GM19099 (cell line): Measurements from ENCODE around the gene DYDC1.

Experiments used
- POLR2A ChIP-seq: IDR thresholded peaks from 3 replicates; pipeline ENCODE4 v1.6.1; 2011; ENCODE audit warnings: low read depth; ENCODE audit not compliant: insufficient read length; ENCODE audit errors: extremely low read depth

The DYDC1 gene

DNA sequence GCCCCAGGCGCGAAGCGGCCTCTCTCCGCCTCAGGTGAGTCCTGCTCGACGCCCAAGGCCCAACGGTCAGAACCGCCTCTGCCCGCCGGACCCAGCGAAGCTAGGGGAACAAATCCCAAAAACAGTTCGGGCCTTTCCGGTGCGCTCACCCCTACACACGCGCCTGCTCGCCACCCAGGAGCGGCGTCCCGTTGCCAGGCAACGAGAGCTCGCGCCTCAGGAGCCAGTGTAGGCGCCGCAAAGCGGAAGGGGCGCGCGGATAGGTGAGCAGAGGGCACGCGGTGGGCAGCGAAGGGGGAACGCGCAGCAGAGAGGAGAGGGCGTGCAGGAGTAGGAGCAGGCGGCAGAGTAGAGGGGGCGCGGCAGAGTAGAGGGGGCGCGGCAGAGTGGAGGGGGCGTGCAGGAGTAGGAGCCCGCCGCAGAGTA lies at the start of gene DYDC1, which contains the start of gene DYDC2:
TSS of gene DYDC1 (minus strand) at position 193 of the 426 bp plus-strand sequence. CDS start 4,154 bp downstream, outside the sequence.
TSS of gene DYDC2 (plus strand) at position 219 of the 426 bp plus-strand sequence. CDS start 5,663 bp downstream, outside the sequence.
- no peak for TF ChIP-seq POLR2A

DNA sequence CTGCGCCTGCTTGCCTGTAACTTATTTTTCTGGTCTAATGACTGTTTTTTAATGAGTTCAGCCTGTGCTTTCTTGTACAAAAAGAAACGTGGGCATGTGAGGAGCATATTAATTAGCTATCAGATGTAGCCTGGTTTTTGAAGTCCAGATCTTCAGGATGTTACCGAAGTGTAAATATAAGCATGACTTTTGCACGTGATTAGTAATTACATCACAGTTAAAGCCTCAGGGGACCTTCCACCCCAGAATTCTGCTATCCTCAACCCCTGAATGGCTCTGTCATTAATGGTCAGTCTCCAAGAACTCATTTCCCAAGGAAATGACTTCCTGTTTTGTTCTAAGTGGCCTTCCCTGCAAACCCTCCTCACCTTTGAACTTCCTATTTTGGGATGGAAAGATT lies 49.6 kb upstream of the DYDC1 start:
- no peak for TF ChIP-seq POLR2A

DNA sequence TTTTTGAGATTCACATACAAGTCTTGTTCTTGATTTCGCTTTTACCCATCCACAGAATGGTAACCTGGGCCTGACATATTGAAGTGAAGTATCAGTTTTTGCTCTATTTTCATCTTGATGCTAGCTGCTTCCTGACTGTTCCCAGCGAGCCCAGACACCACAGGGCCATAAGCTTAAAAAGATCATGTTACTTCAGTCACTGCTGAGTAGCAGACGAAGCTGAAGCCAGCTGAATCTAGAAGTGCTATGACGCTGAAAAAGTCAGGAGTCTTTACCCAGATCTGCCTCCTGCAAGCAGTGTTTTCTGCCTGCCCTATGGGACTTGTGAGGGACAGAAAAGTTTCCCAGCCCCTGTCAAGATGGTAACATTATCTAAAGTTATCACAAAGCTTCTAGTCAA lies 49.1 kb upstream of the DYDC1 start:
- no peak for TF ChIP-seq POLR2A

DNA sequence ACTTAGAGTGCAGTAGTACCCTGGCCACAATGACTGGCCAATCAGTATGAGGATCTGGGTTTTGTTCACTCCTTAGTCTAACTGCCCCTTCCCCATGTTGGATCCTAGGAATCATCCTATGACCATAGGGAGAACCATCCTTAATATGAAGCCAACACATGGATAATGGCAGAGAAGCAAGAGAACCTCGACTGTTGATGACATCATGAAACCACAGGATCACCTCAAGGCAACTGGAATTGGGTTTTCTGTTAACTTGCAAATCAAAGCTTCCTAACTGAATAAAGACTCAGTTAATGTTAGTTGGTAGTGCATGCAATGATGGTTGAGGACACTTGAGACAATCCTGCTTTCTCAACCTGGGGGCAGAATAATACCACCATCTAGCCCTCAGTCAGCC lies 48.5 kb upstream of the DYDC1 start:
- TF ChIP-seq POLR2A: no peak

DNA sequence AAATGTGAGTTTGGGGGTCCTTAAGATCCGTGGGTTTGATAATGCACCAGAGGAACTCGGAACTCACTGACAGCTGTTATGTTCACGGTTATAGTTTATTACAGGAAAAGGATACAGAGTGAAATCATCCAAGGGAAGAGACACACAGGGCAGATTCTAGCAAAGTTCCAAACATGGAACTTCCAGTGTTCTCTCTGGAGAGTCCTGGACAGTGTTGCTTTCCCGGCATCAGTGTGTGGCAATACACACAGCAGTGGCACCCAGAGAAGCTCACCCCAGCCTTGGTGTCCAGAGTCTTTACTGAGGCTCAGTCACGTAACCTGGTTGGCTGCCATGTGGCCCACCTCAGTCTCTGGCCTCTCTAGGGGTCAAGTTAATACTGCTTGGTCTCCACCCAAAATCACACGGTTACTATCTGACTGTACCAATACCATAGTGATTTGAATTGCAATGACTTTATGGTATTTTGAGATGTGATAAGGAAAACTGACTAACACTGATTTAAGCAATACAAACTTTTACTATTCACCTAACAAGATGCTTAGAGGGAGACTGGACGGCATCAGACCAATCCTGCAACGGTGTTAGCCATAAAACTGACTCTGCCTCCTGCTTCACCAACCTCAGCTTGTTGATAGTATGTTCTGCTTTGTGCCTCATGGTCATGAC lies 43.7 kb upstream of the DYDC1 start:
- TF ChIP-seq POLR2A: no peak

DNA sequence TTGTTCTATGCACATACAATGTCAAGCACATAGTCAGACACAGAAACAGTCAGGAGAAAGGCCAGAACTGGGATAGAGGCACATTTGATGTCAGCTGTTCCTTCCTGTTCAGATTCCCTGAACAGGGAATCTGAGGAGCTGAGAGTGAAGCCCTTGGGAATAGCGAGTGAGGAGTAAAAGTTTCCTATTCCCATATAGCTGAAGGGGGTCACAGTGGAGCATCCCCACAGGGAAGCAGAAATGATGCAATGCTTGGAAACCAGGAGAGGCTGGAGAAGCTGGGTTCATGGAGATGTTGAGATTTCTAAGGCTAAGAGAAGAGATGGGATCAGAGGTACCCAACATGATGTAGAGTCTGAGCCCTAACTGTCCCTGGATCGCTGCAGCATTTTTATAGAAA lies 40.5 kb upstream of the DYDC1 start:
- TF ChIP-seq POLR2A: no peak

DNA sequence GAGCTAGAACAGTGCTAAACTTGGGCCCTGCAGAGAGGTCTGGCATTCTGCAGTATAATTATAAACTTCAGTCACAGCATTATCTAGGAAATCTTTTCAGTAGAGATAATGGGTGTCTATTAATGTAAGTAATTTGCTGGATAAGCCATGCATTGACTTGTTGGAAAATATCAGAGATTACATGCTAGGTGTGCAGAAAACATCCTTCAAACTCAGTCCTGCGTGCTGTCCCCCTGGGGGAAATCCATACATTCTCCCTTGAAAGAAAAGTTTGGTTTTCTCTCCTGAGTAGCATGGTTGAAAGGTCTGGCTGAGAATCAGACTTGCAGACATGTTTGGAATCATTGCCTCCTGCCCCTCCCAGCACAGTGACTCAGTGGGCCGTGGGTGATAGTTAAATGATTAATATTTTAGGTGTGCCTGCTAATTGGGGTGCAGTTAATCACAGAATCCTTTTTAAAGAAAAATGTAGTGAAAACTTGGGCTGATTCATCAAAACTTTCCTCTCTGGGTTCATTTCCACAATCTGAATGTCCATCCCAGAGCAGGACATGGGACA lies 37.9 kb upstream of the DYDC1 start:
- TF ChIP-seq POLR2A: no peak

DNA sequence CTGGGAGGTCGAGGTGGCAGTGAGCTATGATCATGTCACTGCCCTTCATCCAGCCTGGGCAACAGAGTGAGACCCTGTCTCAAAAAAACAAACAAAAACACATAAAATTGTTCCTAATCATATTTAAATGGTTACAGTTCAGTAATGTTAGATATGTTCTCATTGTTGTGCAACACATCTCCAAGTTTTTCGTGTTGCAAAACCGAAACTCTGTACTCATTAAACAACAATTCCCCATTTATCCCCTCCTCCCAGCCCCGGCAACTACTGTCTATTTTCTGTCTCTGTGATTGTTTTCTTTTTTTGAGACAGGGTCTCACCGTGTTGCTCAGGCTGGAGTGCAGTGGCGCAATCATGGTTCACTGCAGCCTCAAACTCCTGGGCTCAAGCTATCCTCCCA lies 35.7 kb upstream of the DYDC1 start:
- TF ChIP-seq POLR2A: no peak

DNA sequence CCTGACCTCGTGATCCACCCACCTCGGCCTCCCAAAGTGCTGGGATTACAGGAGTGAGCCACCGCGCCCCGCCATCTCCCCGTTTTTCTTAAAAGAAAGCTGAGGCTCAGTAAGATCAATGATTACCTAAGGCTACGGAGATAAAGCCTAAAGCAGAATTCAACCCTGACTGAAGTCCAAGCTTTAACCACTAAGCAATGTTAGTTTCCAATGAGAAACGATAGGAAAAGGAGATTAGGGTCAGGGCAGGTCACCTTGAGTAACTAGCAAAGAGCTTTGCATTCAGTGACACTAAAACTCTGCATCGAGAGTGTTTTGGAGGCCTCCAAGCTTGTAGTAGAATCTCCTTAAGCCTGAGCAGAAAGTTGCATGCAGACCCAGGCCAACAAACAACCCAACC lies 34.2 kb upstream of the DYDC1 start:
- no peak for TF ChIP-seq POLR2A

DNA sequence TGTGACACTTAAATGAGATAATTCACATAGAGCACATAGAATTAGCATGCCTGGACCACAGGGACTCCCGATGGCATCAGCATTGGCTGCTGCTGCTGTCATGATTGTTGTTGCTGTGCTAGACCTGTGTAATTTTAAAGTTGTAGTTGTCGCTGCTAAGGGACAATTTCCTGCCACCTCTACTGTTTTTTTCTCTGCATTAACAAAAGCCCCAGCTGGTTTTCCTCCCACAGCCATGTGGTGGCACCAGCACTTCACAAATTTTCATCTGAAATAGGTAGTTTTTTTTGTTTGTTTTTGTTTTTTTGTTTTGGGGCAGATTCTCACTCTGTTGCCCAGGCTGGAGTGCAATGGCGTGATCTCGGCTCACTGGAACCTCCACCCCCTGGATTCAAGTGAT lies 26.4 kb upstream of the DYDC1 start:
- TF ChIP-seq POLR2A: no peak

DNA sequence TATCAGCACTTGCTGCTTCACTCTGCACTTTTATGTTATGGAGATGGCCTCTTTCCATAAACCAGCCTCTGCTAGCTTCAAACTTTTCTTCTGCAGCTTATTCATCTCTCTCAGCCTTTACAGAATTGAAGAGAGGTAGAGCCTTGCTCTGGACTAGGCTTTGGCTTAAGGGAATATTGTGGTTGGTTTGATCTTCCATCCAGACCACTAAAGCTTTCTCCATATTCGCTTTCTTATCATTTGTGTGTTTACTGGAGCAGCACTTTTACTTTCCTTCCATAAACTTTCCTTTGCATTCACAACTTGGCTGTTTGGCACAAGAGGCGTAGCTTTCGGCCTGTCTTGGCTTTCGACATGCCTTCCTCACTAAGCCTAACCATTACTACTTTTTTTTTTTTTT lies 23.6 kb upstream of the DYDC1 start:
- TF ChIP-seq POLR2A: no peak

DNA sequence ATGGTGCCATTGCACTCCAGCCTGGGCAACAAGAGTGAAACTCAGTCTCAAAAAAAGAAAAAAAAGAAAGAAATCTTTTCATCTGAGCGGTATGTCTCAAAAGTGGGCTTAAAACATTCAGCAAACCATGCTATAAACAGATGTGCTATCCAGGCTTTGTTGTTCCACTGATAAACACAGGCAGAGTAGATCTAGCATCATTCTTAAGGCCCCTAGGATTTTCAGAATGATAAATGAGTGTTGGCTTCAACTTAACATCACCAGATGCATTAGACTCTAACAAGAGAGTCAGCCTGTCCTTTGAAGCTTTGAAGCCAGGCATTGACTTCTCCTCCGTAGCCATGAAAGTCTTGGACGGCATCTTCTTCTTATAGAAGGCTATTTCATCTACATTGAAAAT lies 23.1 kb upstream of the DYDC1 start:
- no peak for TF ChIP-seq POLR2A

DNA sequence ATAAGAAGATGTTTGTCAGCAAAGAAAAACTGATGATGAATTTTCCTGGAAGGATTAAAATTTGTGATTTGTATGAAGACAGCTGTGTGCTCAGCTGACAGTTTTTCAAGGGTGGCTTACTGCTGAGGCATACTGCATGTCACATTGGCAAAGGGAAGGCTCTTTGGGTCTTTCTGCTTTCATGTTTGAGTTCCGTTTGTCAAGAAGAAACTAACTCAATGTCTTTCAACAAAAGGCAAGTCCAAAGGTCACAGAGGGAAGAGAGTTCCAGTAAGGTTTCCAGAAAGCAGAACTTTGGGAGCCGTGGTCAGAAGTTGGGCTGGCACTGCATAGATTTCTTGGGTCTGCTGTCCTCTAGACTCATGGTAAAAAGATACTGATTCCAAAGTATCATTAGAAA lies 16.9 kb upstream of the DYDC1 start:
- TF ChIP-seq POLR2A: no peak

DNA sequence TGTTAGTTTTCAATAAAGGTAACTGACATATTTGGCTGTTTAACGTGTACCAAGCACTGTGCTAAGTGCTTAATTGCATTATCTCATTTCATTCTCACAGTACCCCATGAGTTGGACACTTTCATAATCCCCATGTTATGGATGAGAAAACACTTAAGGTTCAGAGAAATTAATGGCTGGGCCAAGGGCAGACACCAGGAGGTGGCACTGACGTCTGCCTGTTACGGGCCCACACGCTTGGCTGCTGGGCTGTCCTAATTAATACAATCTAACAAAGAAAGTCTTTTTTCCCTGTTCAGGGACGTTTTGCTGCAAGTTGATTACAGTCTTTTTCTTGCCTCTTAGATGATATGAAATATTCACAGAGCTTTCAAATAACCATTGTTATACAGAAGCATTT lies 16.1 kb upstream of the DYDC1 start:
- no peak for TF ChIP-seq POLR2A

DNA sequence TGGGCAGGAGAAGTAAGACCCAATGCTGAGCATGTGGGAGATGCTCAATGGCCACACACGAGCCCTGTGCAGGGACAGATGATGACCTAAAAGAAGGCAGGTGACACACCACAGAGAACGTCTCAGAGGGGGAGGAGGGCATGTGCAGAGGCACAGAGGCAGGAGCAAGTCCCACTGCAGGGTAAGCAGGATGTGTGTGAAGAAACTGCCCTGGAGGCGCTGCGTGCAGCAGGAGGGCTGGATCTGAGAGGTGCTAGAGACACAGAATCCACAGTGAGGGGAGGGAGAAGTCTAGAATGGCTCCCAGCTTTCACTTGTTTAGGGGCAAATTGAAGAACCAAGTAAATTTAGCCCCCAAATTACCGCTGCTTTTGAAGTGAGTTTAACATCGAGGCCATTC lies 14.9 kb upstream of the DYDC1 start:
- TF ChIP-seq POLR2A: no peak

DNA sequence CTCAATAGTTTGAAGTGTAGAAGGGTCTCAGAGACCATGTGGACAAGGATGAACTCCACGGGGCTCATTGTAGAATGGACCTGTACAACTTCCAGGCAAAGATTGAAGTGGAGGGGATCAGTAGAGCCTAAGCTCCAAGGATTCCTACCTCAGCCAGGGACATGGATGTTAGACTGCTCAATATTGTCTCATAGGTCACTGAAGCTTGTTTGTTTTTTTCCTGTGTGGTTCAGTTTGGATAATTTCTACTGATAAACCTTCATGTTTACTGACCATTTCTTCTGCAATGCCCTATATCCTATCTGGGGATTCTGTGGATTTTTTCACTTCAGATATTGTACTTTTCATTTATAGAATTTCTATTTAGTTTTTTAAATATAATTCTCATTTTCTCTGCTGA lies 9.0 kb upstream of the DYDC1 start:
- TF ChIP-seq POLR2A: no peak

DNA sequence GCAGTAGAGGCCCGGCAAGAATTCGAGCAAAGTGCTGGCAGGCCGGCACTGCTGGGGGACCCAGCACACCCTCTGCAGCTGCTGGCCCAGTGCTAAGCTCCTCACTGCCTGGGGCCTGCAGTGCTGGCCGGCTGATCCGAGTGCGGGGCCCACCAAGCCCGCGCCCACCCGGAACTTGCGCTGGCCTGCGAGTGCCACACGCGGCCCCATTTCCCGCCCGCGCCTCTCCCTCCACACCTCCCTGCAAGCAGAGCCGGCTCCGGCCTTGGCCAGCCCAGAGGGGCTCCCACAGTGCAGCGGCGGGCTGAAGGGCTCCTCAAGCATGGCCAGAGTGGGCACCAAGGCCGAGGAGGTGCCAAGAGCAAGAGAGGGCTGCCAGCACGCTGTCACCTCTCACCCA lies 3.1 kb upstream of the DYDC1 start:
- TF ChIP-seq POLR2A: no peak
